Activated CD8-positive, alpha-beta memory T cell treated with anti-CD3 and anti-CD28 coated beads, Interleukin-2, amount 50 U/mL, for 24 hours (primary cell): ENCODE results near the gene SYT2.

Experiments
- DNase-seq: peaks from one replicate; pipeline ENCODE4 v3.0.0-alpha.2; 2020; ENCODE audit errors: extremely low read depth

The SYT2 gene

DNA sequence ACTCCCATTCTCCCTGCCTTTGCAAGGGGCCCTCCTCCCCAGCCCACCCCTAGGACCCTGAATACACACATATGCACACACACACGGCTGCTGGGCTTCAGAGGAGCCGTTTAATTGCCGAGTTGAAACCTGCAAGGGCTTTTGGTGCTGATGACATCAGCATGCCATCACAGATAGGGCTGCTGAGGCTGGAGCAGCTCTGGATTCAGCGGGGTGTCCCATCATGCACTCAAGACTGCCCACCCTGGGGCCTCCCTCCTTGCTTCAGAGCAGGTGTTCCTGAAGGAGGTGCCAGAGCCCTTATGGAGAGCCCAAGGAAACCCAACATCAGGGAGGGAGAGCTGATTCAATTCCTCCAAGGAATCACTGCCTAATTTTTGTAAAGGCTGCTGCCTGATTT, 5.7 kb downstream of the SYT2 start:
- DNase-seq: no peak

DNA sequence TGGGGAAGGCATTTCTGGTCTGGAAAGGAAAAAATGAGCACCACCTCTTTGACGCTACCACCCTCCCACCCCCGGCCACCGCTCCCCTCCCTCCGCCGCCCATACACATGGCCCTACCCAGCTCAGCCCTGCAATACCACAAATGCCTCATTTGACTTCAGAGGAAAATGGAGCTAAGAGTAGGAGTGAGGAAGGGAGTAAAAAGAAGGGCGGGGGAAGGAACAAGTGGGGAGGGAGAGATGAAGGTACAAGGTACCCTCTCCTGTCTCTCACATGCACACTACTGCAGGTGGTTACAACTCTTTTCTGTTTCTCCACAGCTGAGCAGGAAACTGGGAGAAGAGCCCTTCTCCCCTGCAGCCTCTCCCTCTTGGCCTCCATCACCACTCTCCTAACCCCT, 7.1 kb downstream of the SYT2 start:
- DNase-seq: no peak

DNA sequence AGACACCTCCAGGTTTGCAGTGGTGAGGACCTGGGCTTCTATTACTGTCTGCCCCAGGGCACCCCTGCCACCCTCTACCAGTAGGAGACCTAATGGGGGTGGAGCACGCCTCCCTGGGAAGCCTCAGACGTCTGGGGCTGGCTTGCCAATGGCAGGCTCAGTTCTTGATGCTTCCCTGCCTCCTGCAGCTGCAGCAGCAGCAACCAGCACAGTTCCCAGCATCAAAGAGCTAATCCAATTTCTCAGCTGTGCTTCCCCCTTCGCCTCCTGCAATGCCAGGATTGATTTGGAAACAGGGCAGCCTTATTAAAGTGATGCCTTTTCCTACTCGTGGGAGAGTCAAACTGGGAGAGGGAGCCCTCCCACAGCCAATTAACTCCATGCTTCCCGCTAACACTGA, 8.2 kb downstream of the SYT2 start:
- no peak for DNase-seq

DNA sequence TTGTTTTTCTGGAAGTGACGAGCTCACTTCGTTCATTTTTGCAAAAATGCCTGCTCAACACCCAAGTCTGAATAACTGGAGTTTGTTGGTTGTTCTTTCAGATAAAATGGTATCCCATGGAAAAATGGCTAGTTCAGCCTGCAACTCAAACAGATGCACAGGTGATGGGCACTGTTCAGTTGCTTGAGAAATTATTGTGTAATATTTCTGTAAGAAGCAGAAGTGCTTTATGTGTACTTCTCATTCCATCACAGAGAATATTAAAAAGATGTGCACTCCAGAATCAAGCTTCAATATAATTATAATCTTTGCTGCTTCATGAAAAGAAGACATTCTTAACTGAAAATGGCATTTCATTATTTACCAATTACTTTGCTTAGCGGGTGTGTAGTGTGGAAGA, 9.1 kb downstream of the SYT2 start:
- no peak for DNase-seq

DNA sequence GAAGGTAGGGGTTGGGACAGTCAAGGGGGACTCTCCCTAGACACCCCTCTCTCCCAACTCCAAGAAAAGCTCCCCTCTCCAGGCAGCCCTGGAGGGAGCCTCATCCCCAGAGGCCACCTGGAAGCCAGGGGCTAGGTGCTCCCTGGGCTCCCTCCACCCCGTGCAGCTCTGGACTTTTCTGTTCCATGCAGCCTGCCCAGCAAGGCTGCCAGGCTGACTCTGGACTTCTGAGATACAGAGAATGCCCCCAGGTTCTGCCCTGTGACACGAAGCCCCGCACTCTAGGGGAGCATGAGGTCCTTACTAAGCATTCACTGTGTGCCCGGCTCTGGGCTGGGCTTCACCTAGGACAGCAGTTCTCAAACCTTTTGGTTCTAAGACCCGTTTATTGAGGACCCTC, 10.2 kb downstream of the SYT2 start:
- no peak for DNase-seq

DNA sequence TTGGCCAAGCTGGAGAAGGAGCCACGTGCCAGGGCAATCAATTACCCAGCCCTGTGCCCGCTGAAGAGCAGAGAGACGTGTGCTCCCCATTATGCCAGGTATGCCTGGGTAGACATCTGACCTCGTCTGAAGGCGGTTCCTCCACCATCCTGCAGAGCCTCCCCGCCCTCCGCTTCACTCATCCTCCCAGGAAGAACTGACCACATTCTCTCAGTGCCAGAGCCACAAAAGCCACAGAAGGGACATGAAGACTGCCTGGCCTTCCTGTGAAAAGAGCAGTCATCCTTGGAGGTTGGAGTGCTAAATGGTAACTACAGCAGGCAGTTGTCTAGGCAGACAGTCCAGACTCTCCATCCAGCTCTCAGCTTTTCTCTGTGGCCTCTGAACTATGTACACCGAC, 12.0 kb downstream of the SYT2 start:
- no peak for DNase-seq

DNA sequence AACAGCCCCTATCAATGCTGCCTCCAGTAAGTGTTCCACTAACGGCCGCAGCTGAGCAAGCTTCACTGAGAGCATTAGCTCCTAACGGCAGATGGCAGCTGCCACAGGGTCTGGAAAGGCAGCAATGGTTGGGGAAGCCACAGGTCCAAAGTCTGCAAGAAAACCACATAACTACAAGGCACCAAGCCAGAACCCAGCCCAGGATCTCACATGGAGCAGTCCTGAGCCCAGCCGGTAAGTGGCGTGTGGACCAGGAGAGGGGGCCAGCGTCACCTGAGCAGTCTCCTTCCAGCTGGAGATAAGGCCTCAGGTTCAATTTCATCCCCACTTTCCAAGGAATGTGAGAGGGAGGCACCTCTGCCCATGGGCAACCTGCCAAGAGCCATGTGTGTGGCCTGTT, 13.2 kb downstream of the SYT2 start:
- no peak for DNase-seq

DNA sequence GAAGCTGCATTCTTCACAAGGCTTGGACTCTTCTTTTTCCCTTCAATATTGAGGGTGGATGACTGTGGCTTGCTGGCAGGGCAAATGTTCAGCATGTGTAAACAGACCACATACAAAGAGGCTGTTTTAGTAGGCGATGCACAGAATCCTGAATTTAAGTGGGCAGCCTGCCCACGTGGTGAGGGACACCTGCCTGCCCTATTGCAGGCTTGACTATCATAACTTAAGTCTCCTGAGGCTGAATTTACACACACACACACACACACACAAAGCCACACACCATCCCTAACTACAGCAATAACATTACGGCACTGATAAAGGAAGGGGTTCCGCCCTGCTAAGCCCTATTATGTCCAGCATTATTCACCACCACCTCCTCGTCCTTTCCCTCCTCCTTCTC, 15.9 kb downstream of the SYT2 start:
- no peak for DNase-seq

DNA sequence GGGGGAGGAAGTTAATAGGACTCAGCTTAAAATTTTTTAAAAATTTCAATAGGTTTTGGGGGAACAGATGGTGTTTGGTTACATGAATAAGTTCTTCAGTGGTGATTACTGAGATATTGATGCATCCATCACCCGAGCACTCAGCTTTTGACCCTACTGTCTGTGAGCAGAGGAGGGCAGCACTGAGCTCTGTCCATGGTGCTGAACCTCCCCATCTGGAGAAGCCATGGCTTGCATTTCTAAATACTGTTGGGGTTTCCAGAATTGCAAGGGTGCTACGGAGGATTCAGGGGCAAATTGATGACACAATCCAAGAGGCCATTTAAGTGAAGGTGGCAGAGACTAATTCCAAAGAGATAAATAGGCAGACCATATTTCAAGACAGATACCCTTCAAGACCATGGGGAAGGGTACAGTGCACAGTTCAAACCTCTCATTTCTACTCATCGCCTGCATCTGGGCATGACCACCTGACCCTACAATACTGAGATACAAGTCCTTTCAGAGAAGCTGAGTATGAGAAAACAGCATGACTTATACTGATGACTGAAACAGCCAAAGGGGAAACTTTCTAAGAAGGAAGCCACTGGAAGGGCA, 17.2 kb downstream of the SYT2 start:
- DNase-seq: peak; percentile 10

DNA sequence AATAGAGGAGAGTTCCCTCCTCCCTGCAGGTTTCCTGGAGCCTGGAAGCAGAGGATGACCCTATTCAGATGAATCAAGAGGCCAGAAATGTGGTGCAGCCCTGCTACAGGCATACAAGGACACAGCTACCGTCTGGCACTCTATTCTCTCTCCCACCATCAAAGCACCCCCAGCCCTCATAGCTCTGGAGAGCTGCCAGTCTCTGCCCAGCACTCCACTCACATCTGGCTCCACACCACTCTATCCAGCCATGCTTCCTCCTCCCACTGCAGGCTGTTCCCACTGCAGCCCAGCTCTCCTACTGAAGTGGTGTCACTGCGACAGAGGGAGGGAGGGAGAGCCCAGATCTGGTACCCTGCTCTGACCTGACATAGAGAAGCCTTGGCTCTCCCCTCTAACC, 18.4 kb downstream of the SYT2 start:
- DNase-seq: no peak

DNA sequence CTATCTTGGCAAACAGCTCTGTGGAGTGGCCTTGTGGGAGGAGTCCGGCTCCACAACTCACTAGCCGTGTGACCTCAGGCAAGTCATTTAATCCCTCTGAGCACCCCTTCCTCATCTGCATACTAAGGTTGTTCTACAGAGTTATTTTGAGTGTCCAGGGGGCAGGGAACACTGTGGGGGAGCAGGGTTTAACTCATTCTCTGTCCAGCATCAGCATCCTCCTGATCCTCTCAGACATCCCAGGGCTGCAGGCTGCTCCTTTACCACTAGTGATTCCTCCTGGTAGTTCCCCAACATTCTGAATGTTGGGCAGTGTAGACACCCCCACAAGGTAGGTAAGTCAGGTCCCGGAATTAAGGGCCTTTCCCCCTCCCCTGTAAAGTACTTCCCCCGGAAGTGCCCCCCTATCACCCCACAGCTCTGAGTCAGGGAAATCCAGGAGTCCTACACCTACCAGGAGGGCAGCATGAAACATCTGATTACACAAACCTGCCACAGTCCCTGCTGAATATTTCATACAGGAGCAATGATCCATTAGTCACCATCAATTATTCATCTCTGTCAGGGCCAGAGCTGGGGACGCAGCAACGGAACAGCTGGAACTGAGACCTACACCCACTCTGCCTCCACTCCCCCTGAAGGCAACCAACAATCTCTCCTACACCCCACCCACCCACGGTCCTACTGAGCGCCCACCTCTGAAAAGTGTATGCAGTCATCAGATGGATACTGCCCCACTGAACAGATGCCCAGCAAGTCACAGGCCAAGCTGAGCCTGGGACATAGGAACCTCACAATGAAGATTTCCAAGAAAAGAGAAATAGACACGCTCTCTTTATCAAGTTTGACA, 20.5 kb downstream of the SYT2 start:
- no peak for DNase-seq

DNA sequence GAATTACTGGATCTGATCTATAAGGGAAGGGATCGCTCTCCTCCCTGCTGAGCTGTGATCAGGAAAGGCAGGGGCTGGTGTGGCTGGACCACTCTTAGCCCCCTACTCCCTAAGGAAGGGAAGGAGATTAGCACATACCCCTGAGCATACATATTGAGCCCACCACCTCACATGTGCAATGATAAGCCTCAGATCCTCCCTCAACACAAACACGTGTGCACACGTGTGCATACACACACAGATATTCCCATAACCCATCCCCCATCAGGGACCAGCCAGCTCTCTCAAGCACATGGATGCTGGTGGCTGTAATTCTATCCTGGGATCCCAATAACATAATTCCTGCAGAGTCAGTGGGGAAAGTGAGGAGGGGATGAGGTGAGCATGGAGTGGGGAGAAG, 21.2 kb downstream of the SYT2 start:
- DNase-seq: no peak

DNA sequence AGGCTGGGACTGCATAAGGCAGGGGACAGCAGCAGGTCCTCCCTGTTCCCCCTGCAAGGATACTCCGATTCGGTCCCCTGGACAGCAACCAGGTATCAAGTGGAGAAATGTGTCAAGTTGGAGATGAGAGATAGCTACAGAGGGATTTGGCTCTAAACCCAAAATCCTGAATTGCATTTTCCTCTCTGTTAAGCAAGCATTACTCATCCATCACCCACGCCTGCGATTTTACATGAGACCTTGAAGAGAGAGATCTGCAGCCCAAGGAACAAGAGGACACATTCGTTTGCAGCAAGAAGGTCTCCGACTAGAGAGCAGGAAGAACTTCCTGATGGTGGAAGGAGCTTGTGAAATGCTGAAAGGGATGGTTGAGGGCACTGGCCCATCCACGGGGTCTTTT, 21.9 kb downstream of the SYT2 start:
- DNase-seq: no peak

DNA sequence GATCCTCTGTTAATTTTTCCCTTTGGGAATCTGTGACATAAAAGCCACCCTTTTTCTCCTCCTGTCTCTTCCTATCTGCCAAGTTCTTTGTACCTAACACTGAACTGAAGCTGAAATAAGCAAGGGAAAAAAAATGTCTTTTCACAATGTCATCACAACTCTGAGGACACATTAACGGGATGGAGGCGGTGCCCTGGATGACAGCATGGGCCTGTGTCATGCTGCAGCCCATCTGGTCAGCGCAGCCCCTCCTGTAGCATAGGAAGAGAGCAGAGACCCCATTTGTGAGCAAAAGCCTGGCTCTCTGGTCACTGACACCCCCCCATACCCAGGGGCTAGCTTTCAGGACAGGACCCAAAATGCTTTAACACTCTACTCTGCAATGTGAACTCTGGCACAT, 22.5 kb downstream of the SYT2 start:
- no peak for DNase-seq

DNA sequence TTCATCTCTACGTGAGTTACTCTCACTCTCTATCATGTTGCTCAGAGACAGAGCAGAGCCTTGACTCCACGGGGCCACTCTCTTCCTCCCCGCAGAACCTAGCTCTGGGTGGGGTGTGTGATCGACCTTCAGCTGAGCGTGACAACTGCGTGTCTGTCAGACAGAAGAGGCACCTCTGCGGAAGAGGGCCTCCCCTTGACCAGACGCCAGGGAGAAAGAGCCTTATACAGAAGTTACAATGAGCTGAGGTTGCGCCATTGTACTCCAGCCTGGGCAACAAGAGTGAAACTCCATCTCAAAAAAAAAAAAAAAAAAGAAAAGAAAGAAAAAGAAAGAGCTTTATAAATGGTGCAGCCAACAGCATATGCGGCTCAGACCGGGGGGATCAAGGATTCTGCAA, 22.9 kb downstream of the SYT2 start:
- no peak for DNase-seq

DNA sequence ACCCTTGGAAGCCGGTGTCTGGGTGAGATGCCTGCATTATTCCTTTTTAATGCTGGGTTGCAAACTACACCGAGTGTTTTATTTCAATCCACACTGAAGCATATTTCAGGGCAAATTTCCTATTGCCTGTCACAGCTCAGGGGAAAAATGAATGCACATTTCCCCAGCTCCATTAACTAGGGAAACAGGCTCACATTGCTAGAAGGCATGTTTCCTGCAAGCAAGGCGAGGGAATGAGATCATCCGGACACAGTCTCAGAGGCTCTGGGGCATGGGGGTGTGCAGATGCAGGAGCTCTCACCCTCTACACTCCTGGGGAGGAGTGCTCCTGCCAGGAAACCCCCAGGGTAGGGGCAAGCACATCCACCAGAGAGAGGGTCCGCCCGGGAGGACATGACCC, 24.6 kb downstream of the SYT2 start:
- DNase-seq: no peak

DNA sequence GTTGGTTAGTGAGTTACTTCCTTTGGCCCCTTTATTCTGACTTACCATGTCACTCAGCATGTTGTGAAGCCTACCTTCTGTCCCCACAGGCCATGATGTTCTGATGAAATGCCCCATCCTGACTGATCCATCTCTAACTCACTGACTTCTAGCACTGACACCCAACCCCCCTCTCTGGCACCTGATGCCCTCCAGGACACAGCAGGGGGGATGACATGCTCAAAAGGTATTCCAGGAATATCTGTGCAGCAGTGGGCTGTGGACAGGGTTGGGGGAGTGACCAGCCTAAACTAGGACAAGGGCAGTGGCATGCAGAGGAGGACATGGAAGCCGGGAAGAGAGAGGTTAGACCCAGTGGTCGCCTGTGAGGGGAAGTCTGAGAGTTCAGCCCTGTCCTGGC, 25.5 kb downstream of the SYT2 start:
- no peak for DNase-seq

DNA sequence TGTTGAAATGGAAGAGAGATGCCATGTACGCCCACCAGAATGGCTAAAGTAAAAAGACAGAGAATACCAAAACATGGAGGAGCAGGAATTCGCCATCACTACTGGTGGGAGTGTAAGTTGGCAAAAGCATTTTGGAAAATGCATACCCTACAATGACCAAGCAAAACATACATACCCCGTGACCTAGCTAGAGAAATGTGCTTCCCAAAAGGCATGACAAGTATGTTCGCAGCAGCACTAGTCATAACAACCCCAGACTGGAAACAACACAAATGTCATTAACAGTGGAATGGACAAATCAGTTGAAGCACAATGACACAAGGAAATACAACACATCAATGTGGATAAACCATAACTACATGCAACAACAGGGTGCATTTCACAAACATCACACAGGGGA, 27.2 kb downstream of the SYT2 start:
- no peak for DNase-seq

DNA sequence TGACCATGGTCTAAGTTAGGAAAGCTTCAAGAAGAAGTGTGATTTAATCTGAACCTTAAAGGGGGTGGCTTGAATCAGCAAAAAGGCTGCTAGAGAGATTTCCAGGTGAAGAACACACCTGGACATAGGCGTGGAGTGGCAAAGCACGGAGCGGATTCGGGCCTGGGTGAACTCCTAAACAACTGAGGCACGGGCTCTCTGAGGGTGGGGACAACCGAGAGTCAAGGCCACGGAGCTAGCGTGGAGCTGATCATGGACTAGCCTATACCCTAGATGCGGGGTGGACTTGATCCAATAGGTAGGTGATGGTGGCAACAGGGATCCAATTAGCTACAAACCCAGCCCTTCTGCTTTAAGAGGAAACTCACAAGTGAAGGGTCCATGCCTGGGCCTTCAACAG, 27.8 kb downstream of the SYT2 start:
- no peak for DNase-seq

DNA sequence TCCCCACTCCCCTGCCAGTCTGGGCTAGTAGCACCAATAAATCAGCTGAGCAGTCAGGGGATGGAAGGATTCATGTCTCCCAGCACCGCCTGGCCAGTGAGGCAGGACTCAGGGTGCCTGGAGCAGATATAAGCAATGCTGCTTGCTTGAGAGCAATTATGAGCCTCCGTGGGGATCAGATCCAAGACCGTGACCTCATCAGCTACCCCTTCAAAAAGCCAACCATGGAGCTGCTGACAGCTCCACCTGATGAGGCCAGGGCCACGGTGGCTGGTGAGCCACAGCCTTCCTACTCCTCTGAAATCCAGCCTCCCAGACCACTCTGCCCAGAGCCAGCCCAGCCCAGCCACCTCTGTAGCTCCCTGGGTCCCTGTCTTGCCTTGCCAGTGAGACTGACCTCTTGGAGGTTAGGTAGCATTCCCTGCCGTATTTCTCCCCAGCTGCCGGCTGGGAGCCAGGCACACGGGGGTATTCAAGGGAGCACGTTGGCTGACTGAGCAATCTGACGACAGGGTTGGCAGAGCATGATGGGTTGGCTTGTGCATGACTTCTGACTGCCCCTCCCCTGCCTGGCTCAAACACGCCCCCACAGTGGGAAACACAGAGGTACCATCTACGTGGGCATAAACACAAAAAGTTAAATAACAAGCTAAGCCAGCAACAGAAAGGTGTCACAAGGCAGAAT, 28.4 kb downstream of the SYT2 start:
- no peak for DNase-seq

DNA sequence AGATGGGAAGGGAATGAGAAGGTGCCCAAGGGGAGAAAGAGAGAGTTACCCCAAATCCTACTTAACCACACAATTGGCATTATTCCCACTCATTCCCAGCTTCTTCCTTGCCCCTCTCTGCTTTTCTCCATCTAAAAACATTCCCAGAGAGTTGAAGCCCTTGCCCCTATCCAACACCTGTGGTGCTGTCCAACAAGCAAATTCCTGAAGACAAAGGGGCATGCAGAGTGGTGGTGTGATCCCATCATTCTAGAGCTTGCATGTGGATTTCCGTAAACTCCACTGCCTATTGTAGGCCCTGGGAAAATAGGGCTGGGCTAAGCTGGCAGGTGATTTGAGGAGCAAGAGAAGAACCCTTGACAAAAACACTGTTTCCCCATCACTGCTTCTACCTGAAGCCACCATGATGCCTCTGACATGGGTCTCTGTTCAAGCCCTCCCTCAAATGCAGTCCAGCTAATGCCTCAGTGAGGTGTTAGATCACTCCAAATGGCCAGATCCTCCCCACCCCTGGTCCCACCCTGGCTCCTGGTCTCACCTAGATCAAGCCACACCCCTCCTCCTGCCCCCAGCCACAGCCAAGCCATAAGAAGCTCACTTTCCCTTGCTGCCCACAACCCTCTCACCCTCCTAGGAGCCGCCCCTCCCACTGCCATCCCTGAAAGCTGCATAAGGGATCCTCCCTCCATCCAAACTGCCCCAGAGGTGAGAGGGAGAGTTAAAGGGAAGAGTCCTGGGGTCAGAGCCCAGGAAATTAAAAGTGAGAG, 29.5 kb downstream of the SYT2 start:
- DNase-seq: no peak

DNA sequence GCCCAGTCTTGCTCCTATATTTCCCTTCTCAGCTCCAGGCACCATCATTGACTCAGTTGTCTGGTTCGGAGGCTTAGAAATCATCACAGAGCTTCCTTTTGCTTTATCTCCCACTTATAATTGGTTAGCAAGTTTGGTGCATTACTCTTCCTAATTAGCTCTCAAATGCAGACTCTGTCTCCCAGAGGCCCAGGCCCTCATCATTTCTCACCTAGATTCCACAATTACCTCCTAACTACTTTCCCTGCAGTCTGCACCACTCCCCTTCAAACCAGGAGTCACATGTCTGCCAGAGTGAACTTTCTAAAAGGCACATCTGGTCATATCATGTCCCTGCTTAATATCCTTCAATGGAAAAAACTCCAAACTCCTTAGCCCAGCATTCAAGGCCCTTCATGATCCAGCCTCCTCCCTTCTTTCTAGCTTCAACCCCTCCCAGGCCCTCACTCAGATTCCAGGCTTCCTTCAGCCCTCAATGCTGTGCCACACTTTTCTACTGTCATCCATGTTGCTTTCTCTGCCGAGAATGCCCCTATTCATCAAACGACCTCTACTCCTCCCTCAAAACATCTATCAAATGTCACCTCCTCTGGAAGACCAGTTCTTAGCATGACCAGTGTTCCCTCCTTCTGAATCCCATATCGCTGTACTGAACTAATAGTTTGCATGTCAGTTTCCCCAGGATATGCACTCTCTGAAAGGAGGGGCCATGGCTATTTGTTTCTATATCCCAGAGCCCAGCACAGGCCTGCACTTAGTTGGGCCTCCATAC, 30.7 kb downstream of the SYT2 start:
- no peak for DNase-seq
